Neural progenitor cell (in vitro differentiated cells): ENCODE data around the gene ESCO1. TPM values are rescaled to one million over a fixed set of nuclear protein-coding genes. Genes with fewer than 3 reads are reported as not detected.

Experiments
- DNase-seq: peaks from one replicate; pipeline ENCODE4 v3.0.0-alpha.2; 2016; ENCODE audit warnings: low spot score
- H2AFZ ChIP-seq: fragments of 200-600 bp; sonication (generic); replicated peaks from 2 replicates; pipeline ENCODE4 v1.6.1; 2016; ENCODE audit warnings: antibody characterized with exemption
- H3F3A ChIP-seq: fragments of 200-600 bp; sonication (generic); 2 replicates; pipeline ENCODE4 v1.6.1; 2016; ENCODE audit warnings: antibody characterized with exemption, low read depth
- H3K27ac ChIP-seq: fragments of 200-600 bp; sonication (generic); 2 replicates; pipeline ENCODE4 v1.5.1; 2016; ENCODE audit warnings: mild to moderate bottlenecking
- H3K27me3 ChIP-seq: fragments of 200-600 bp; sonication (generic); 2 replicates; pipeline ENCODE4 v1.6.1; 2016; ENCODE audit warnings: mild to moderate bottlenecking, moderate library complexity
- H3K36me3 ChIP-seq: fragments of 200-600 bp; sonication (generic); 2 replicates; pipeline ENCODE4 v1.5.1; 2016
- H3K4me1 ChIP-seq: fragments of 200-600 bp; sonication (generic); 2 replicates; pipeline ENCODE4 v1.6.1; 2016; ENCODE audit warnings: mixed run types
- H3K4me2 ChIP-seq: fragments of 200-600 bp; sonication (generic); 2 replicates; pipeline ENCODE4 v1.6.1; 2016
- H3K4me3 ChIP-seq: fragments of 200-600 bp; sonication (generic); 2 replicates; pipeline ENCODE4 v1.5.1; 2016
- H3K79me2 ChIP-seq: fragments of 200-600 bp; sonication (generic); 2 replicates; pipeline ENCODE4 v1.6.1; 2016; ENCODE audit warnings: low read depth
- H3K9ac ChIP-seq: fragments of 200-600 bp; sonication (generic); 2 replicates; pipeline ENCODE4 v1.6.1; 2016
- H3K9me3 ChIP-seq: fragments of 200-600 bp; sonication (generic); 2 replicates; pipeline ENCODE4 v1.5.1; 2016; ENCODE audit warnings: low read depth
- H4K20me1 ChIP-seq: fragments of 200-600 bp; sonication (generic); 2 replicates; pipeline ENCODE4 v1.6.1; 2016; ENCODE audit warnings: low read depth
- H3K27ac Mint-ChIP-seq: 3 replicates; pipeline ENCODE4 v1.8.0; 2021; ENCODE audit warnings: mixed read lengths
- H3K27me3 Mint-ChIP-seq: 2 replicates; pipeline ENCODE4 v1.8.0; 2022; ENCODE audit warnings: low read depth, mild to moderate bottlenecking, inconsistent platforms, moderate library complexity, mixed read lengths; ENCODE audit not compliant: insufficient read depth
- H3K36me3 Mint-ChIP-seq: 3 replicates; pipeline ENCODE4 v1.8.0; 2021; ENCODE audit warnings: mixed read lengths
- H3K4me1 Mint-ChIP-seq: 3 replicates; pipeline ENCODE4 v1.8.0; 2021; ENCODE audit warnings: mixed read lengths
- H3K4me3 Mint-ChIP-seq: 3 replicates; pipeline ENCODE4 v1.8.0; 2021; ENCODE audit warnings: mild to moderate bottlenecking, moderate library complexity, mixed read lengths
- H3K9me3 Mint-ChIP-seq: 3 replicates; pipeline ENCODE4 v1.8.0; 2020; ENCODE audit warnings: mixed read lengths
- CTCF ChIP-seq: fragments of 200-600 bp; sonication (generic); IDR thresholded peaks from 2 replicates; pipeline ENCODE4 v1.5.1; 2017; ENCODE audit warnings: antibody characterized with exemption, mild to moderate bottlenecking
- EZH2 ChIP-seq: fragments of 200-600 bp; sonication (generic); IDR thresholded peaks from 2 replicates; pipeline ENCODE4 v1.6.1; 2017; ENCODE audit warnings: antibody characterized with exemption, mild to moderate bottlenecking, moderate library complexity
- EZH2phosphoT487 ChIP-seq: fragments of 200-600 bp; sonication (generic); IDR thresholded peaks from 2 replicates; pipeline ENCODE4 v1.6.1; 2017; ENCODE audit warnings: antibody characterized with exemption
- total RNA-seq: library from RNA; depleted of rRNA; stranded (reverse); fragments of >200 nt; gene quantifications from 2 replicates; pipeline ENCODE4 v1.2.3, GENCODE V29; 2015; ENCODE audit warnings: low replicate concordance

The ESCO1 gene
- total RNA-seq, 1 donor from 2014 or later = 48.8 TPM

- no peak overlapping the region for H3K27ac ChIP-seq
- Mint-ChIP-seq H3K9me3 (no peaks in the 10 kb centered on the region), H3K4me3 (no peak overlapping the region), H3K36me3 (peaks cover 31% of the 10 kb centered on the region), H3K4me1 (peaks cover 10% of the 10 kb centered on the region), H3K27me3 (no peaks in the 10 kb centered on the region), H3K27ac (no peak overlapping the region)
- H3K4me2 ChIP-seq = no peak overlapping the region
- H4K20me1 ChIP-seq = peaks cover 13% of the 10 kb centered on the region
- no peaks in the 10 kb centered on the region for H3K4me1 ChIP-seq
- peaks cover 12% of the 10 kb centered on the region for H3F3A ChIP-seq
- H3K9ac ChIP-seq = no peak overlapping the region
- H3K36me3 ChIP-seq = peaks cover 34% of the 10 kb centered on the region
- no peaks in the 10 kb centered on the region for H3K9me3 ChIP-seq
- H3K4me3 ChIP-seq = no peak overlapping the region
- H3K27me3 ChIP-seq = no peaks in the 10 kb centered on the region
- TF ChIP-seq CTCF (no peak), EZH2 (no peak), EZH2phosphoT487 (no peak)
- no peak overlapping the region for H2AFZ ChIP-seq
- H3K79me2 ChIP-seq = no peaks in the 10 kb centered on the region
- no peak for DNase-seq
Observed at GRCh38 chr18:21499997-21500396, 100.5 kb downstream of the ESCO1 start.

- Mint-ChIP-seq H3K27me3 (no peaks in the 10 kb centered on the region), H3K36me3 (peaks cover 27% of the 10 kb centered on the region), H3K27ac (peak overlapping the region; percentile 85), H3K4me1 (peaks cover 10% of the 10 kb centered on the region), H3K9me3 (no peaks in the 10 kb centered on the region), H3K4me3 (no peak overlapping the region)
- H2AFZ ChIP-seq = no peak overlapping the region
- DNase-seq = no peak
- peak overlapping the region; percentile 6 for H3K27ac ChIP-seq
- H3K36me3 ChIP-seq = peaks cover 34% of the 10 kb centered on the region
- no peak overlapping the region for H3K4me2 ChIP-seq
- H3K9me3 ChIP-seq = no peaks in the 10 kb centered on the region
- H3F3A ChIP-seq = peaks cover 14% of the 10 kb centered on the region
- H4K20me1 ChIP-seq = peaks cover 4% of the 10 kb centered on the region
- TF ChIP-seq EZH2phosphoT487 (no peak), EZH2 (no peak), CTCF (no peak)
- H3K4me1 ChIP-seq = no peaks in the 10 kb centered on the region
- no peak overlapping the region for H3K9ac ChIP-seq
- H3K79me2 ChIP-seq = no peaks in the 10 kb centered on the region
- no peak overlapping the region for H3K4me3 ChIP-seq
- H3K27me3 ChIP-seq = no peaks in the 10 kb centered on the region
Observed at GRCh38 chr18:21496277-21496835, 104.1 kb downstream of the ESCO1 start.

- H4K20me1 ChIP-seq = no peaks in the 10 kb centered on the region
Observed at GRCh38 chr18:21490748-21491147, 109.8 kb downstream of the ESCO1 start.

More at GRCh38 chr18:21490748-21491147, 109.8 kb downstream of the ESCO1 start:
- no peak overlapping the region for H3K27ac Mint-ChIP-seq
- peaks cover 55% of the 10 kb centered on the region for H3F3A ChIP-seq
- H3K36me3 Mint-ChIP-seq = peaks cover 34% of the 10 kb centered on the region
- no peaks in the 10 kb centered on the region for H3K4me1 ChIP-seq
- no peak overlapping the region for H3K27ac ChIP-seq
- no peak for TF ChIP-seq EZH2
- no peak for TF ChIP-seq CTCF
- no peak for TF ChIP-seq EZH2phosphoT487
- H3K4me2 ChIP-seq = no peak overlapping the region
- no peak overlapping the region for H3K4me3 ChIP-seq
- no peak for DNase-seq
- H3K79me2 ChIP-seq = peaks cover 3% of the 10 kb centered on the region
- peaks cover 40% of the 10 kb centered on the region for H3K36me3 ChIP-seq
- no peak overlapping the region for H2AFZ ChIP-seq
- peaks cover 3% of the 10 kb centered on the region for H3K27me3 Mint-ChIP-seq
- H3K9ac ChIP-seq = no peak overlapping the region
- H3K4me3 Mint-ChIP-seq = no peak overlapping the region
- no peaks in the 10 kb centered on the region for H3K27me3 ChIP-seq
- H3K4me1 Mint-ChIP-seq = peaks cover under 1% of the 10 kb centered on the region
- no peaks in the 10 kb centered on the region for H3K9me3 ChIP-seq
- H3K9me3 Mint-ChIP-seq = no peaks in the 10 kb centered on the region
